ENCODE measurements around the gene KIF5A.

KIF5A gene

DNA sequence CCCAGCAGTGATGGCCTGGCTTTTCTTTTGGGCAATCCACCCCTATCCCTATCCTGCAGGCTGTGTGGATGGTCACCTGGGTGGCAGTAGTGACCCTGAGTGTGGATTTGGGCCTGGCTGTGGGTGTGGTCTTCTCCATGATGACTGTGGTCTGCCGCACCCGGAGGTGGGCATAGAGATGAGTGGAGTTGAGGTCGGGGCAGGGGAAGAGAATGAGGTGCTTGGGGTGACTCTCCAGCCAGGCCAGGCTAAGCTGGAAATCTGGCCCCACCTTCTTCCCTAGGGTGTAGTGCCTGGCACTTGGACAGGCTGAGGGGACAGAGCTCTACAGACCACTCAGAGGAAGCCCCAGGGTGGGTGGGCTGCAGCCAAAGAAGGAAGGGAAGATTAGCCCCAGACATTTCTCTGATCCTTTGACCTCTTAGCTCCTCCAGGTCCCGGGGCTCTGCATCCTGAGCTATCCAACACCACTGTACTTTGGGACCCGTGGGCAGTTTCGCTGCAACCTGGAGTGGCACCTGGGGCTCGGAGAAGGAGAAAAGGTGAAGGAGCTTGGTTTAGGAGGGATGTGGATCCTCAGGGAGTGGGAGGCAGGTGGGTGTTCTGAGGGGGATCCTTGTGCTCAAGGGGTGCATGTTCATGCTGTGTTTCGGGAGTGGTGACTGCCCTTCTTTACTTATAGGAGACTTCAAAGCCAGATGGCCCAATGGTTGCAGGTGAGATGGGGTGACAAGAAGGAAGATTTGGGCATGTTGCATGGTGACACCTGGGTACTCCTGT, 74.8 kb downstream of the KIF5A start:
- no peaks in the 10 kb centered on the region for H3K9me3 ChIP-seq (ENCODE audit: control insufficient read depth in 1 of 2, low read length in 2 of 2)
- peaks cover 87 to 95% of the 10 kb centered on the region in 2 donors for H3K27me3 ChIP-seq (ENCODE audit: control insufficient read depth in 1 of 2, insufficient read depth in 2 of 2, low read length in 2 of 2)
- H3K36me3 ChIP-seq (ENCODE audit: control insufficient read depth in 1 of 2, insufficient read depth in 2 of 2, low read length in 2 of 2) = no peaks in the 10 kb centered on the region
- H3K27ac ChIP-seq (ENCODE audit: low read depth, low read length) = no peak overlapping the region
- H3K9ac ChIP-seq (ENCODE audit: low read depth in 1 of 2, low read length in 2 of 2) = no peak overlapping the region
- peaks cover 14 to 22% of the 10 kb centered on the region in 2 donors for H3K4me1 ChIP-seq (ENCODE audit: control insufficient read depth in 1 of 2, insufficient read depth in 2 of 2, low read length in 2 of 2)
- H3K4me3 ChIP-seq (ENCODE audit: low read depth in 1 of 2, low read length in 2 of 2) = no peak overlapping the region

DNA sequence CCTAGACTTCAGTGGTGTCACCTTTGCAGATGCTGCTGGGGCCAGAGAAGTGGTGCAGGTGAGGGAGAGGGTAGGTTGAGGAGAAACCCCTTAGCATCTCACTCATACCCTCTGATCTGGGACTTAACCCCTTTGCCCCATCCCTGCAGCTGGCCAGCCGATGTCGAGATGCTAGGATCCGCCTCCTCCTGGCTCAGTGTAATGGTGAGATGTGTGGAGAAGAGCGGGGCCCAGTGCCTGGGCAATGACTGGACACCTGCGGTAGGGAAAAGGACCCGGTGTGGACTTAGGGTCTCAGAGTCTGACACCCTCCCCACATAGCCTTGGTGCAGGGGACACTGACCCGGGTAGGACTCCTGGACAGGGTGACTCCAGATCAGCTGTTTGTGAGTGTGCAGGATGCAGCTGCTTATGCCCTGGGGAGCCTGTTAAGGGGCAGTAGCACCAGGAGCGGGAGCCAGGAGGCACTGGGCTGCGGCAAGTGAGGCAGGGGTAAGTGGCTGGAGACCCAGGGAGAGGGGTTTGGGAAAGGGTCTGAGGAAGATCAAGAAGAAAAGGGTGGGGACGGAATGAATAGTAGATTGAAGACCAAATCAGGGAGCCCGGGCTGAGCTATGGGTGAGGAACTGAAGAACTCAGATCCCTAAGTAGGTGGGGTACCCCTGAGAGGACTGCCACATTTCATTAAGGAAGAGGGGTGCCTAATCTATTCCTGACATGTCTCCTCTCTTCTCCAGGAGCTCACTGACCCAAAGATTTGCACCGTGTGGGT, 75.6 kb downstream of the KIF5A start:
- H3K27me3 ChIP-seq (ENCODE audit: control insufficient read depth in 1 of 2, insufficient read depth in 2 of 2, low read length in 2 of 2) = peaks cover 86 to 95% of the 10 kb centered on the region in 2 donors
- no peaks in the 10 kb centered on the region for H3K36me3 ChIP-seq (ENCODE audit: control insufficient read depth in 1 of 2, insufficient read depth in 2 of 2, low read length in 2 of 2)
- no peak overlapping the region for H3K4me3 ChIP-seq (ENCODE audit: low read depth in 1 of 2, low read length in 2 of 2)
- no peaks in the 10 kb centered on the region for H3K9me3 ChIP-seq (ENCODE audit: control insufficient read depth in 1 of 2, low read length in 2 of 2)
- no peak overlapping the region for H3K27ac ChIP-seq (ENCODE audit: low read depth, low read length)
- H3K4me1 ChIP-seq (ENCODE audit: control insufficient read depth in 1 of 2, insufficient read depth in 2 of 2, low read length in 2 of 2) = peaks cover 10 to 19% of the 10 kb centered on the region in 2 donors
- H3K9ac ChIP-seq (ENCODE audit: low read depth in 1 of 2, low read length in 2 of 2) = no peak overlapping the region

DNA sequence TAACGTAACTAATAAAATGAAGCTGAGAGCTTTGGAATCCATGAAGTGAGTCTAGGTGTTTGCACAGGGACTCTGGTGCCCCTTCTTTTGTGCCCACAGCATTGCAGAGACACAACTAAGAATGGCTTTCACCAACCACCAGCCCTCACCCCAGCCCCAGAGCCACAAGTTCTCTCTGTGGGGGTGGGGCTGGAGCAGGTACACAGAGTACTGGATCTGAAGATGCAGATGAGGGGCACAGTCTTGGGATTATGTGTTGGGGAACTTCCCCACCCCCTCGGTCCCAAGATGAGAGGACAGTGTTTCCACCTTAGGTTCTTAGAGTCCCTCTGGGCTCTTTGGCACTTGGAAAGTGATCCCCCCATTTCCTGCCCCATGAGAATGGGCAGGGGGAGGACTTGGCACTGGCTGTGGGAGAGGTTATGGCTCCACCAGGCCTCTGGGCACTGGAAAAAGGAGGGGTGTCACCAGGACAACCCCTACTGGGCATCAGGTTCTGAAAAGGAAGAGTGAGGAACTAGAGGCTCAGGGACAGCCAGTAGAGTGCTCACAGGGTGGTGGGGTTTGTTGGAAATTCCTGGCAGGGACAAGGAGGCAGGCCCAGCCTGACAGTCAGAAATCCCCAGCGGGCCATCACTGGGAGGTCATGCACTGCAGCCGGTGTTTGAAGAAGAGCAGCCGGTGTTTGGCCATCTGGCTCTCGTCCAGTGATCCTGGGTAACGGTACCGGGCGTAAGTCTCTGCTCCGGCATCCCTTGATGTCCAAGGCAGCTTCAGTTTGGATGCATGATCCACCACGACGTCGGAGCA, 76.5 kb downstream of the KIF5A start:
- H3K27me3 ChIP-seq (ENCODE audit: control insufficient read depth in 1 of 2, insufficient read depth in 2 of 2, low read length in 2 of 2) = peaks cover 86 to 95% of the 10 kb centered on the region in 2 donors
- H3K4me1 ChIP-seq (ENCODE audit: control insufficient read depth in 1 of 2, insufficient read depth in 2 of 2, low read length in 2 of 2) = peaks cover 4 to 12% of the 10 kb centered on the region in 2 donors
- no peak overlapping the region for H3K9ac ChIP-seq (ENCODE audit: low read depth in 1 of 2, low read length in 2 of 2)
- H3K27ac ChIP-seq (ENCODE audit: low read depth, low read length) = no peak overlapping the region
- H3K36me3 ChIP-seq (ENCODE audit: control insufficient read depth in 1 of 2, insufficient read depth in 2 of 2, low read length in 2 of 2) = no peaks in the 10 kb centered on the region
- no peaks in the 10 kb centered on the region for H3K9me3 ChIP-seq (ENCODE audit: control insufficient read depth in 1 of 2, low read length in 2 of 2)
- no peak overlapping the region for H3K4me3 ChIP-seq (ENCODE audit: low read depth in 1 of 2, low read length in 2 of 2)

DNA sequence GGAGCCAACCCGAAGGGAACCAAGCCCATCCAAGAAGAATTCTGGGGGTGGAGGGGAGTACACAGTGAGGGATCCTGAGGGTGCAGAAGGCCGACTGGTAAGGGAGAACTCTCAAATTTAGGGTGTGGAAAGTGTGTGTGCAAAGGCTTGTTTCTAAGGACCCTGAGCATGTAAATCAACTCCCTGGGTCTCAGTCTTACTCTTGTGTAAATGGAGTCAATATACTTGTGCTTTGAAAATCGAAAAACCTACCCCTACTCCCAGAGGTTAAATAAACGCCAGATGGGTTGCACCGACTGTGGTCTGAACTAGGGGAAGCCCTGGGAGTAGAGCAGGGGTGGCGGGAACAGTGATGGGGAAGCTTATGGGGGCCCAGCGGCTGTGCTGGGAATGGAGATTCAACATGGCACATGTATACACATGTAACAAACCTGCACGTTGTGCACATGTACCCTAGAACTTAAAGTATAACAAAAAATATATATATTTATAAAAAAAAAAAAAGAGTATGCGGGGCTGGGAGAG, 77.1 kb downstream of the KIF5A start:
- H3K4me1 ChIP-seq (ENCODE audit: control insufficient read depth in 1 of 2, insufficient read depth in 2 of 2, low read length in 2 of 2) = peaks cover 0 to 5% of the 10 kb centered on the region in 2 donors
- peaks cover 86 to 95% of the 10 kb centered on the region in 2 donors for H3K27me3 ChIP-seq (ENCODE audit: control insufficient read depth in 1 of 2, insufficient read depth in 2 of 2, low read length in 2 of 2)
- no peak overlapping the region for H3K4me3 ChIP-seq (ENCODE audit: low read depth in 1 of 2, low read length in 2 of 2)
- H3K9me3 ChIP-seq (ENCODE audit: control insufficient read depth in 1 of 2, low read length in 2 of 2) = no peaks in the 10 kb centered on the region
- H3K36me3 ChIP-seq (ENCODE audit: control insufficient read depth in 1 of 2, insufficient read depth in 2 of 2, low read length in 2 of 2) = no peaks in the 10 kb centered on the region
- no peak overlapping the region for H3K27ac ChIP-seq (ENCODE audit: low read depth, low read length)
- no peak overlapping the region for H3K9ac ChIP-seq (ENCODE audit: low read depth in 1 of 2, low read length in 2 of 2)

DNA sequence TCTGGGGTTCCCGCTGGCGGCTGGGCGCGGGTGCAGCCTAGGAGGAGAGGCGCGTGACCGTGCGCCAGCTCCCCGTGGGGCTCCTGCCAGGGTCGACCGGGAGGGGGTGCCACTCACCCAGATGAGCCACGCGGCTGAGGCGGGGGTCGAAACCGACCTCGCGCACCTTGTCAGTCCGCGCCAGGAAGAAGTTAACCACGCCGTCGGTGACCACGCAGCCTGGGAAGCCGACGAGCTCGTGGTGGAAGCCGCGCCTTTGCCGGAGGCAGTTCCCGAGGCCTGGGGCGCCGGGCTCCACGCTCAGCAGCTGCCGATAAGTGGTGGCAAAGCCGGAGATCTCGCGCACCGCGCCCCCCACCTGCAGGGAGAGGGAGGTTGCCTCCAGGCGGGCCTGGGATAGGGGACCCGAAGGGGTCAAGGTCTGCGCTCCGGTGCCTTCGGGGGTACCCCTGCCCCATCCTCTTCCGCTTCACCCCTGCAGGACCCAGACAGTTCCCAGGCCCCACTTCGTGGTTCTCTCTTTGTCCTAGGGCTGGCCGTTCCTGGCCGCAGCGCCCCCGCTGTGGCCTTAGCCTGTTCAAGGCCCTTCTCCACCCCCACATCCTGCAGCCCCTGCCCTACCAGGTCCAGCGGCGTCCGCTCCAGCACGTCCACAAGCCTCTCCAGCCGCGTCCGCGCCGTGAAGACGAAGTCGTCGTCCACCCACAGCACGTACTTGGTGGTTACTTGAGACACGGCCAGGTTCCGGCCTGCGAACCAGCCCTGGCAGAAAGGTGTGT, 77.8 kb downstream of the KIF5A start:
- H3K9ac ChIP-seq (ENCODE audit: low read depth in 1 of 2, low read length in 2 of 2) = no peak overlapping the region
- peaks cover 84 to 92% of the 10 kb centered on the region in 2 donors for H3K27me3 ChIP-seq (ENCODE audit: control insufficient read depth in 1 of 2, insufficient read depth in 2 of 2, low read length in 2 of 2)
- H3K4me1 ChIP-seq (ENCODE audit: control insufficient read depth in 1 of 2, insufficient read depth in 2 of 2, low read length in 2 of 2) = peaks cover 0 to 6% of the 10 kb centered on the region in 2 donors
- H3K36me3 ChIP-seq (ENCODE audit: control insufficient read depth in 1 of 2, insufficient read depth in 2 of 2, low read length in 2 of 2) = no peaks in the 10 kb centered on the region
- H3K4me3 ChIP-seq (ENCODE audit: low read depth in 1 of 2, low read length in 2 of 2) = peak overlapping the region in 1 of 2 donors; percentile 15
- no peak overlapping the region for H3K27ac ChIP-seq (ENCODE audit: low read depth, low read length)
- no peaks in the 10 kb centered on the region for H3K9me3 ChIP-seq (ENCODE audit: control insufficient read depth in 1 of 2, low read length in 2 of 2)

DNA sequence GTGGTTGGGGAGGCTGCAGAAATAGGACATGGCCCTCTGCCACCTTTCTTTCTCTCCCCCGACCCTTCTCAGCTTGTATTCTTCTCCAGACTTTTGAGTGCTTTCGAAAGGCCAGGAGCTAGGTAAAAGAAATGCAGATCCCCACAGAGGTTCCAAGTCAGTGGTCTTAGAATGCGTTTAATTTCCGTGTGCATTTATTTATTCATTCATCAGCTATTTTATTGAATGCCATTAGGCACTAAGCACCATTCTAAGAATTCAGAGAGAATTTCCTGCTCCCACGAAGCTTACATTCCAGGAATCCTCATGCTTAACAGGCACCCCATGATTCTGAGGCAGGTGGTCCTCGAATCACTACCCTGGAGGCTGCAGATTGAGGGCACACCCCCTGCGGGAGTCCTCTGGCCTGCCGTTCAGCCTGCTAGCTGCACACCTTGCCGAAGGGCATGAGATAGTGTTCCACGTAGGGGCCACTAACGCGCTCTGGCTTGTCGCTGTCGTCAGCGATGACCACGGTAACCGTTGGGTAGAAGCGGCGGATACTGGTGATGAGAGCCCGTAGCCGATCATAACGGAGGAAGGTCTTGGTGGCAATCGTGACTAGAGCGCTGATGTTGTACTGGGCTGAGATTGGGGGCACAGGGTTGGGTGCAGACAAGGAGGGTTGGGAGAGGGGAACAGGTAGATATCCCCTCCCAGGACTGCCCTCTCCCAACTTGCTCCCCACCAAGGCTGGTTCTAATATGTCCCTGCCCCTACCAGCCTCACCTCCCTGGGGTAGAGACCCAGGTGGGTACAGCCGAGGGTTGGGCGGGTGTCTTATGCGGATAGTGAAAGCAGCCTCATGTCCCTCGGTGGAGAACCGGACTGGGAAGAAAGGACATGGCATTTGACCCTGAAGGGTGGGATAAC, 78.7 kb downstream of the KIF5A start:
- Histone ChIP-seq H3K9ac (ENCODE audit: low read depth in 1 of 2, low read length in 2 of 2) (no peak overlapping the region), H3K9me3 (ENCODE audit: control insufficient read depth in 1 of 2, low read length in 2 of 2) (no peaks in the 10 kb centered on the region), H3K36me3 (ENCODE audit: control insufficient read depth in 1 of 2, insufficient read depth in 2 of 2, low read length in 2 of 2) (no peaks in the 10 kb centered on the region), H3K4me1 (ENCODE audit: control insufficient read depth in 1 of 2, insufficient read depth in 2 of 2, low read length in 2 of 2) (peaks cover 4 to 9% of the 10 kb centered on the region in 2 donors), H3K4me3 (ENCODE audit: low read depth in 1 of 2, low read length in 2 of 2) (no peak overlapping the region), H3K27me3 (ENCODE audit: control insufficient read depth in 1 of 2, insufficient read depth in 2 of 2, low read length in 2 of 2) (peaks cover 79 to 93% of the 10 kb centered on the region in 2 donors), H3K27ac (ENCODE audit: low read depth, low read length) (no peak overlapping the region)

DNA sequence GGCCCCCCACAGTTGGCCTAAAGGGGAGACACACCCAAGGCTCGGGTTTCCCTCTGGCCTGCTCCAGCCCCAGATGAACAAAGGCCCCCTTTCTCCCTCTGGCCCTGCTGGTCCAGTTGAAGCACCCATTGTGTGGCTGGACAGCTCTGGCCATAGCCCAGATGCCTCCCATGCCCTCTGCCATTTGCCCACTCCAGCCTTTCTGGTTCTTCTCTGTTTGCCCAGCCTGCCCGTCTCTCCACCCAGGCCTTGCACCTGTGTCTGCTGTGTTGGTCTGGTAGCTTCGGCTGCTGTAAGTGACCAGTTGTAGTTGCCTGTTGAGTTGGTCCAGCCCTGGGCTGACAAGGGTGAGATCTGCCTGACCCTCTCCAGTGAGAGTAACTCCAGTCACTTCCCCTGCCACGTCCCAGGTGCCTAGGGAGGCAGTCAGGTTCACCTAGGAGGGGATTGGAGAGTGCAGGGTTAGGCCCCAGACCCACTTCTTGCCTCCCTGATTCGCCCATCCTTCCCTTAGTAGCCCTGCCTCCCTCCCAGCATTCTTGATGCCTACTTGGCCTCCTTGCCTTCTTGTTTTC, 80.1 kb downstream of the KIF5A start:
- Histone ChIP-seq H3K27me3 (ENCODE audit: control insufficient read depth in 1 of 2, insufficient read depth in 2 of 2, low read length in 2 of 2) (peaks cover 68 to 79% of the 10 kb centered on the region in 2 donors), H3K9me3 (ENCODE audit: control insufficient read depth in 1 of 2, low read length in 2 of 2) (no peaks in the 10 kb centered on the region), H3K4me1 (ENCODE audit: control insufficient read depth in 1 of 2, insufficient read depth in 2 of 2, low read length in 2 of 2) (peaks cover 4 to 9% of the 10 kb centered on the region in 2 donors), H3K27ac (ENCODE audit: low read depth, low read length) (no peak overlapping the region), H3K4me3 (ENCODE audit: low read depth in 1 of 2, low read length in 2 of 2) (no peak overlapping the region), H3K9ac (ENCODE audit: low read depth in 1 of 2, low read length in 2 of 2) (no peak overlapping the region), H3K36me3 (ENCODE audit: control insufficient read depth in 1 of 2, insufficient read depth in 2 of 2, low read length in 2 of 2) (no peaks in the 10 kb centered on the region)

DNA sequence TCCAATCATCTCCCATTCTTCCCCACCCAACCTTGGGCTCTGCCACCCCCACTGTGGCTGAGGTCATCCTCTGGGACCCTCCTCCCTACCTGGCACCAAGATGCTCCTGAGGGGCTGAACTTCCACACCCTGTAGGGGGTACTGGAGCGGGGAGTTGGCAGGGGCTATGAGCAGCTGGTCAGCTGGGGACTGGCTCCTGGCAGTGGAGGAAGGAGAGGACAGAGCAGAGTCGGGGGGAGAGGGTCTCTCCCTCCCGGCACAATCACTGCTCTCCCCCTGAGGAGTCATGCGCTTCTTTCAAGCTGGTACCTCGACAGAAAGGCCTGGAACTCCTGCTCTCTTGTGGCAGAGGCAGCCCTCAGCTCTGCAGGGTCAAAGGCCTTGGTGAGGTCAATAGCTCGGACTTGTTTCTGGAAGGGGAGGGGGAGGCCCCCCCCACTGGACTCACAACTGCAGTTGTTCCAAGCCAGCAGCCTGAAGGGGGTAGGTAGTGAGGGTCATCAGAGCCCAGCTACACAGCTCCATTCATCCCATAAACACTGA, 81.1 kb downstream of the KIF5A start:
- no peaks in the 10 kb centered on the region for H3K9me3 ChIP-seq (ENCODE audit: control insufficient read depth in 1 of 2, low read length in 2 of 2)
- H3K4me1 ChIP-seq (ENCODE audit: control insufficient read depth in 1 of 2, insufficient read depth in 2 of 2, low read length in 2 of 2) = peaks cover 4 to 9% of the 10 kb centered on the region in 2 donors
- no peak overlapping the region for H3K4me3 ChIP-seq (ENCODE audit: low read depth in 1 of 2, low read length in 2 of 2)
- no peaks in the 10 kb centered on the region for H3K36me3 ChIP-seq (ENCODE audit: control insufficient read depth in 1 of 2, insufficient read depth in 2 of 2, low read length in 2 of 2)
- H3K9ac ChIP-seq (ENCODE audit: low read depth in 1 of 2, low read length in 2 of 2) = no peak overlapping the region
- peaks cover 58 to 69% of the 10 kb centered on the region in 2 donors for H3K27me3 ChIP-seq (ENCODE audit: control insufficient read depth in 1 of 2, insufficient read depth in 2 of 2, low read length in 2 of 2)
- no peak overlapping the region for H3K27ac ChIP-seq (ENCODE audit: low read depth, low read length)

Measured in duodenal mucosa (tissue), 2 donors.